Stimulated activated CD4-positive, alpha-beta T cell treated with anti-CD3 and anti-CD28 coated beads, Interleukin-1b, Interleukin-23, amount 100 ng/mL, for 4 hours (primary cell): Measurements from ENCODE around the gene NAA80.
"Not testable (repeated sequence)": the region's sequence is repeated elsewhere in the genome, so short reads cannot be mapped to it uniquely, and the experiment has no call there.

Experiments used
- DNase-seq, 2 donors: peaks; one replicate each; pipeline ENCODE4 v3.0.0-alpha.2; 2020; ENCODE audit warnings: low read depth in 2 of 2

The NAA80 gene

DNA sequence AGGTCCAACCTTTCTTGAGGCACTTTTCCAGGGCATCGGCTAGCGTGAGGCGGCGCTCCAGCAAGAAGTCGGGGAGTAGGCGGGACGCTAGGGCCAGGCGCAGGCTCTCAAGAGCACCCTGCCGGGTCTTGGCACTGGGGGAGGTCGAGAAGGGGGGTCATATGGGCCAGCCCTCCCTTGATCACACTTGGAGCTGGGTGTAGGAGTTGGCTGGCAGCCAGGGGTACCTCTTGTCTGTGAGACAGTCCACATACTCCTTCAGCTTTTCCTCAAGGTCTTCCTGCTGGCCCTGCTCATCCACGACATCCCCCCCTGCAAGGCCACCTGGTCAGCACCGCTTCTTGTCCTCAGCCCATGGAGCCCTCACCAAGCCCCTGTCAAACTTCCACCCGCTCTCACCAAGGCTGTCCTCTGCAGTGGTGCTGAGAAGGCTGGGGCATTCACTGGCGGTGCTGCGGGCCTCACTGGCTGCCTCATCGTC is 9.0 kb downstream of the NAA80 start:
- no peak for DNase-seq

- DNase-seq: no peak
Observed at GRCh38 chr3:50289130-50289529, 10.1 kb downstream of the NAA80 start.

DNA sequence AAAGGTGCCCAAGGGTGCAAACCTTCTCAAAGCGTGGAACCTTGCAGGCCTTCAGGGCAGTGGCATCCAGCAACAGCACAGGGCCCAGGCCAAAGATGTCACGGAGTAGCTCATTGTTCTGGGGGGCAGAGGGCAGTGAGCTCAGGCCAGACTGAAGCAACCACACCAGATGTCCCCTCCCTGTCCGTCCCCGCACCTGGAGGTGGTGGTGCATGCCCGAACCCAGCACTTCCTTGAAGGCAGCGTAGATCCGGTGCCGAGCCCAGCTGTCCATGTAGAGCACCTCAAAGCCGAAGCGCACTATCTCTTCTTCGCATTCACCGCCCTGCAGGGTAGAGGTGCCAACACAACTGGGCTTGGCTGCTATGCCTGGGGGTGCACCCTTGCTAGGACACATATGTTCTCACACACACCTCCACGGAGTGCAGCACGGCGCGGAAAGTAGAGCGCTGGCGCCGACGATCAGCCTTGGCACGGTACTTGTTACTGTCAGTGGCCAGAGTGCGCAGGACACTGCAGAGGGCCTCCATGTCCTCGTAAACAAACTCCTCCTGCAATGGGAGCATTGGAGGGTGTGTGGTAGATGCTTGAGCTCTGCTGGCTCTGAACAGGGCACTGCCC is 10.7 kb downstream of the NAA80 start:
- DNase-seq: no peak

- no peak for DNase-seq
Observed at GRCh38 chr3:50287262-50287661, 11.9 kb downstream of the NAA80 start.

GRCh38 chr3:50286322-50287227 is 12.6 kb downstream of the NAA80 start:
- no peak for DNase-seq

- not testable (repeated sequence) for DNase-seq
Observed at GRCh38 chr3:50284121-50284520, 15.1 kb downstream of the NAA80 start.

GRCh38 chr3:50279255-50280016 is 19.8 kb downstream of the NAA80 start:
- DNase-seq: no peak

DNA sequence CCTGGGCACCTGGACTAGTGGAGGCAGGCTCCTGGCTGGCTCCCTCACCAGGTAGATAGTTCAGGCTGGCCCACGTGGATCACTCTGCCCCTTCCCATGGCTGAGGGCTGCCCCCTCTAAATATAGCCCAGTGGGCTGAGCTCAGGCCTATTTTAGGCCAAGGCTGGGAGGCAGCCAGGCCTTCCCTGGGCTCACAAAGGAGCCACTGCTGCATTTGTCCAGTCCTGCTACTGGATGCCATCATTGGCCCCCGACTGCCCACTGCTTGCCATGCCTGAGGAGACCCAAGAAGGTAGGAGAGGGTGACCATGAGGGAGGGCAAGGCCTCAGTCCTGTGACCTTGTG is 20.4 kb downstream of the NAA80 start, which contains the start of gene LSMEM2:
Gene LSMEM2, plus strand, starts transcription at position 208 of the 345 bp plus-strand sequence. Its CDS starts 27 bp downstream, at position 235.
- no peak for DNase-seq

DNA sequence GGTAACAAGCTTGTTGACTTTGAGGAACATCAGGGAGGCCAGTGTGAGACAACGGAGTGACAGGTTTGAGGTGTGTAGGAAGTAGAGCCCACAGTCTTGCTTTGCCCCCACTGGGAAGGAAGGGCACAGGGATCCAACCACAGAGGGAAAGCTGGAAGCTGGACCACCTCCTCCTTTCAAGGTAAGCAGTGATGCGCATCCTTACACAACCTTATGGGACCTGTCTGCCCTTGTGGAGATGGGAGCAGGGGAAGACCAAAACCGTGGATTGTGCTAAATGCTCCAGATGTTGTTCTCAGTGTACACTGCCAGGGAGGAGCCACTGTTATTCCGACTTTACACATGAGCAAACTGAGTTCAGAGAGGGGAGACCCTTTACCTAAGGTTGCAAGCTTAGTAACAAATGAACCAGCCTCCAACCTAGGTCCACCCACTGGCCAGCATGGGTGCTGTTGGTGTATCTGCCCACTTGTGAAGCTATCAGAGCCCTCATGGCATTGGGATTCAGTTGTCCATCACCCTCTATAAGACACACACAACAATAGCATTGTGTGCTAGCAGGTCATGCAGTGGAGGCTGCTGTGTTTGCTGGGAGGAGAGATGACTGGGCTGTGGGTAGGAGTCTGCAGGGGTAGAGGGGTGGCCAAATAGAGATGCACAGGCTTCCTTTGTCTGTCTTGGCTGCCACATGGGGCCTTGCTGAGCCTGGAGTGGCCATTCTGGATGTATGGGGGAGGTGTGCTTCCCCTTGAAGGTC is 20.9 kb downstream of the NAA80 start:
- DNase-seq: no peak

GRCh38 chr3:50276762-50277101 is 22.5 kb downstream of the NAA80 start:
- DNase-seq: no peak

DNA sequence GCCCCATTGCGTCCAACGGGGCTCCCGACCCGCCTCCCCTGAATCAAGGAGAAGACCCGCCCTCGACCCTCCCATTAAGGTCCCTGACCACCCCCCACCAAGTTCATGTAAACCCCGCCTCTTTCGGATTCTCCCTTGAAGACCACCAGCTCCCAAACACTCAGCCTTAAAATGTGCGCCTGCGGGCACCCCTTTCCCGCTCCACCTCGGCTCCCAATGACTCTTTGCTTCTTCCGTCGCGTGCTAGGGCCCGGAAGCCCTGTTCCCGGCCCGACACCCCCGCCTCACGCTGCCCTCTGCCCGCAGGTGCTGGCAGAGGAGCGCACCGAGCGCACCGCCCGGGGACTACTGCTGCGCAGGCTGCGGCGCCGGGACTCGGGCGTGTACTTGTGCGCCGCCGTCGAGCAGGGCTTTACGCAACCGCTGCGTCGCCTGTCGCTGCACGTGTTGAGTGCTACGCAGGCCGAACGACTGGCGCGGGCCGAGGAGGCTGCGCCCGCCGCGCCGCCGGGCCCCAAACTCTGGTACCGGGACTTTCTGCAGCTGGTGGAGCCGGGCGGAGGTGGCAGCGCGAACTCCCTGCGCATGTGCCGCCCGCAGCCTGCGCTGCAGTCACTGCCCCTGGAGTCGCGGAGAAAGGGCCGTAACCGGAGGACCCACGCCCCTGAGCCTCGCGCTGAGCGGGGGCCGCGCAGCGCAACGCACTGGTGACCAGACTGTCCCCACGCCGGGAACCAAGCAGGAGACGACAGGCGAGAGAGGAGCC is 23.0 kb downstream of the NAA80 start:
- no peak for DNase-seq

GRCh38 chr3:50275141-50275995 is 23.8 kb downstream of the NAA80 start:
- no peak for DNase-seq

- DNase-seq: peak; percentile 43 to 68
Observed at GRCh38 chr3:50274371-50275104, 24.7 kb downstream of the NAA80 start.

DNA sequence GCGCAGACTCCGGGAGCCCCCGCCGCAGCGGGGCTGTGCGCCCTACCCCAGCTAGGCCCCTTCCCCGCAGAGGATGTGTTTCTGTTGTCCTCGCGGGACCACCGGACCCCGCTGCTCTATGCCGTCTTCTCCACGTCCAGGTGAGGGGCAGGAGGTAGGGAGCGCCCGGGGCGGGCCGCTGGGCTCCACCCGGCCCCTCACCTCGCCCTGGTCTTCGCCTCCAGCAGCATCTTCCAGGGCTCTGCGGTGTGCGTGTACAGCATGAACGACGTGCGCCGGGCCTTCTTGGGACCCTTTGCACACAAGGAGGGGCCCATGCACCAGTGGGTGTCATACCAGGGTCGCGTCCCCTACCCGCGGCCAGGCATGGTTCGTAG is 25.5 kb downstream of the NAA80 start:
- no peak for DNase-seq

DNA sequence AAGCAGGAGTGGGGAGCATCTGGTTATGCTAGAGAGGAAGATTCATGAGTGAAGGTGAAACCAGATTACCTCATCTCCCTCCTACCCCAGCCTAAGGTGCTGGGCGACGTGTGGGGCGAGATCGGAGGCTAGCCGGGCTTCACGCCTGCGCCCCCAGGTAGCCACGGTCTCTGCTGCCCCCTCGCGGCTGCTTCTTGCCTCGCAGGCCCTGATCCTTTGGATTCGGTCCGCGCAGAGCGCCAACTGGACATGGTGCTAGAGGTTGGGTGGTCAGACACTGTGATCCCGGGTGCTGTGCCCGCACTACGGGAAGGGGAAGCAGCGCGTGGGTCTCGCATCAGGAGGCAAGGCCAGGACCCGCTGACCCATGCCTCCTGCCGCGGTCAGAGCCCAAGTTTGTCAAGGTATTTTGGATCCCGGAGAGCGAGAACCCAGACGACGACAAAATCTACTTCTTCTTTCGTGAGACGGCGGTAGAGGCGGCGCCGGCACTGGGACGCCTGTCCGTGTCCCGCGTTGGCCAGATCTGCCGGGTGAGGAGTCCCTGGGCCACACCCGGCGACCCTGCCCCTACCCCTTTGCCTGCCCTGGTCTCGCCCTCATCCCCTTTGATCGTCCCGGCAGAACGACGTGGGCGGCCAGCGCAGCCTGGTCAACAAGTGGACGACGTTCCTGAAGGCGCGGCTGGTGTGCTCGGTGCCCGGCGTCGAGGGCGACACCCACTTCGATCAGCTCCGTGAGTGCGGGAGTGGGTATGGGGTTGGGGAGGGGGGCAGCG is 26.1 kb downstream of the NAA80 start:
- DNase-seq: peak; percentile 89 to 90

DNA sequence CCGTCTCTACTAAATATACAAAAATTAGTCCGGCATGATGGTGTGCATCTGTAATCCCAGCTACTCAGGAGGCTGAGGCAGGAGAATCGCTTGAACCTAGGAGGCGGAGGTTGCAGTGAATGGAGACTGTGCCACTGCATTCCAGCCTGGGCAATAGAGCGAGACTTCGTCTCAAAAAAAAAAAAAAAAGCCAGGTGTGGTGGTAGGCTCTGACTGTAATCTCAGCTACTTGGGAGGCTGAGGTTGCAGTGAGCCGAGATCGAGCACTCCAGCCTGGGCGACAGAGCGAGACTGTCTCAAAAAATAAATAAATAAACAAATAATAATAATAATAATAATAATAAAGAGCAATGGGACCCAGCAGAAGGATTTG is 26.7 kb downstream of the NAA80 start:
- not testable (repeated sequence) for DNase-seq

DNA sequence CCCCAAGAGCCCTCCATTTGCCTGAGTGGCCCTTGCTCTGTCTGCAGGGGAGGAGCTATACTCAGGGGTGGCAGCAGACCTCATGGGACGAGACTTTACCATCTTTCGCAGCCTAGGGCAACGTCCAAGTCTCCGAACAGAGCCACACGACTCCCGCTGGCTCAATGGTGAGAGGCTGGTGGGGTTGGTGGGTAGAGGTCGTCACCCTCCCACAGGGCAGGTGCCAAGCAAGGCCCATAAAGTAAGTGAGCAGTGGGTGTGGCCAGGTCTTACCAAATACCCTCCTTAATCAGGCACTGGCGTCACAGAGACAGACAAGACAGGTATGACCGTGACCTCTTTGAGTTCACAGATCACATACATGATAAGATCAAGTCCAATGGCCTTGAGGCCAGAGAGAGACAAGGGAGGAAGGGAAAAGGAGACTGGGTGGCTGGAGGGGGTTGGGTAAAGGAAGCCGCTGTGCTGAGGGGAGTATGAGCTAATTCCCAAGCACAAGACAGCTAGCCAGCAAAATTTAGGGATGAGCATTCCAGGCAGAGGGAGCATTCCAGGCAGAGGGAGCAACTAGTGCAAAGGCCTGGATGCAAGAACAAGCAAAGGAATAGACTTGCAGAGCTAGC is 27.8 kb downstream of the NAA80 start:
- DNase-seq: no peak
